ENCODE results near the gene MYMK.

The MYMK gene

DNA sequence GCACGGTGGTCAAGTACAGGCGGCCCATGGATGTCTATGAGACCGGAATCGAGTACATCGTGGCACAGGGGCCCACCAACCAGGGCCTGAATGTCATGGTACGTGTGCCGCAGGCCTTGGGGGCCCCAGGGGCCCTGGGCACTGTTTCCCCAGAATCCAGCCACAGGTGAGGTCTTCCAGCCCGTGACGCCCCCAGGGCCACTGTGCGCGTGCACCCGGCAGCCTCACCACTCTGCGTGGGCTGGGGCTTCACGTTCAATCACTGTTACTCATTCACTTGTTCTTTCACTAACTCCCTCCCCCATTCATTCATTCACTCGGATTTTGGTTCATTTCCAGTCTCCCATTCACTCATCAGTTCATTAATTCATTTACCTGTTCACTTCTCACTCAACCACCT, 22.4 kb upstream of the MYMK start:
- H3K4me2 ChIP-seq (ENCODE audit: low read length) = no peak overlapping the region
- H3K18ac ChIP-seq (ENCODE audit: low read length) = no peak overlapping the region
- WGBS (ENCODE audit: extremely low coverage, insufficient coverage, low lambda C conversion rate) = no CpG with 5 or more reads among the region's 15 CpGs
- H3K4ac ChIP-seq (ENCODE audit: low read depth, low read length) = no peak overlapping the region
- no peak overlapping the region for H3K56ac ChIP-seq (ENCODE audit: low read length)
- H2AK5ac ChIP-seq (ENCODE audit: low read length) = no peak overlapping the region
- no peak overlapping the region for H3K27ac ChIP-seq (ENCODE audit: low read depth, low read length)
- H3K79me1 ChIP-seq (ENCODE audit: low read length) = no peaks in the 10 kb centered on the region
- no peaks in the 10 kb centered on the region for H3K79me2 ChIP-seq (ENCODE audit: control insufficient read depth, insufficient read depth, low read length)
- DNase-seq = no peak
- H3K4me1 ChIP-seq (ENCODE audit: control insufficient read depth, low read depth, low read length) = no peaks in the 10 kb centered on the region
- no peak overlapping the region for H2BK5ac ChIP-seq (ENCODE audit: low read length)
- no peak overlapping the region for H3K9ac ChIP-seq (ENCODE audit: low read length)
- no peaks in the 10 kb centered on the region for H3K27me3 ChIP-seq (ENCODE audit: insufficient read depth, low read length, poor library complexity)
- H3K36me3 ChIP-seq (ENCODE audit: control insufficient read depth, insufficient read depth, low read length) = no peaks in the 10 kb centered on the region
- no peak overlapping the region for H2BK120ac ChIP-seq (ENCODE audit: low read depth, low read length)
- H4K5ac ChIP-seq (ENCODE audit: low read length) = no peak overlapping the region
- no peak overlapping the region for H2BK15ac ChIP-seq (replicated peaks; ENCODE audit: low read depth)
- H3K23ac ChIP-seq (ENCODE audit: low read length) = no peak overlapping the region
- no peak overlapping the region for H4K8ac ChIP-seq (ENCODE audit: low read depth, low read length)
- H3K4me3 ChIP-seq (ENCODE audit: low read length) = no peak overlapping the region

DNA sequence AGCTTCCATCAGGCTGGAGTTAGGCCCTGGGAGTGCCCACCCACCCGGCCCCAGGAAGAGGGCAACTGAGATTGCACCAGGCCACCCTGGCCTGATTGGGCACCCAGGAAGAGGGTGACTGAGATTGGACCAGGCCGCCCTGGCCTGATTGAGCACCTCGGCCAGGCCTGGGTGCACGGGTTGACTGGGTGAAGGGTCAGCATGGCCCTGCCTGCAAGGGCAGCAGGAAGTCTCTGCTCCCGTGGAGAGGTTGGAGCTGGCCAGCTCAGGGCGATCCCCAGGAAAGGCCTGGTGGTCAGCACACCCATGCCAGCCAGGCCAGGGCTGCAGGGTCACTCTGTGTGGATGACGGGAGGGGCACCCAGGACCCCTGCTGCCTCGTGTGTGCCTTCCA, 21.5 kb upstream of the MYMK start:
- H3K4ac ChIP-seq (ENCODE audit: low read depth, low read length) = no peak overlapping the region
- H2BK5ac ChIP-seq (ENCODE audit: low read length) = no peak overlapping the region
- H4K8ac ChIP-seq (ENCODE audit: low read depth, low read length) = no peak overlapping the region
- no peak overlapping the region for H2BK120ac ChIP-seq (ENCODE audit: low read depth, low read length)
- no peak overlapping the region for H3K18ac ChIP-seq (ENCODE audit: low read length)
- no peak overlapping the region for H3K23ac ChIP-seq (ENCODE audit: low read length)
- no peaks in the 10 kb centered on the region for H3K79me1 ChIP-seq (ENCODE audit: low read length)
- no peaks in the 10 kb centered on the region for H3K79me2 ChIP-seq (ENCODE audit: control insufficient read depth, insufficient read depth, low read length)
- no peak overlapping the region for H2BK15ac ChIP-seq (replicated peaks; ENCODE audit: low read depth)
- H3K4me1 ChIP-seq (ENCODE audit: control insufficient read depth, low read depth, low read length) = no peaks in the 10 kb centered on the region
- H3K9ac ChIP-seq (ENCODE audit: low read length) = no peak overlapping the region
- WGBS (ENCODE audit: extremely low coverage, insufficient coverage, low lambda C conversion rate) = no CpG with 5 or more reads among the region's 8 CpGs
- DNase-seq = no peak
- no peaks in the 10 kb centered on the region for H3K27me3 ChIP-seq (ENCODE audit: insufficient read depth, low read length, poor library complexity)
- H3K27ac ChIP-seq (ENCODE audit: low read depth, low read length) = no peak overlapping the region
- H2AK5ac ChIP-seq (ENCODE audit: low read length) = no peak overlapping the region
- H3K56ac ChIP-seq (ENCODE audit: low read length) = no peak overlapping the region
- H3K4me2 ChIP-seq (ENCODE audit: low read length) = no peak overlapping the region
- H3K36me3 ChIP-seq (ENCODE audit: control insufficient read depth, insufficient read depth, low read length) = no peaks in the 10 kb centered on the region
- no peak overlapping the region for H3K4me3 ChIP-seq (ENCODE audit: low read length)
- no peak overlapping the region for H4K5ac ChIP-seq (ENCODE audit: low read length)

GRCh38 chr9:133545494-133546286, 20.9 kb upstream of the MYMK start:
- H2BK15ac ChIP-seq (replicated peaks; ENCODE audit: low read depth) = no peak overlapping the region
- no CpG with 5 or more reads among the region's 25 CpGs for WGBS (ENCODE audit: extremely low coverage, insufficient coverage, low lambda C conversion rate)

DNA sequence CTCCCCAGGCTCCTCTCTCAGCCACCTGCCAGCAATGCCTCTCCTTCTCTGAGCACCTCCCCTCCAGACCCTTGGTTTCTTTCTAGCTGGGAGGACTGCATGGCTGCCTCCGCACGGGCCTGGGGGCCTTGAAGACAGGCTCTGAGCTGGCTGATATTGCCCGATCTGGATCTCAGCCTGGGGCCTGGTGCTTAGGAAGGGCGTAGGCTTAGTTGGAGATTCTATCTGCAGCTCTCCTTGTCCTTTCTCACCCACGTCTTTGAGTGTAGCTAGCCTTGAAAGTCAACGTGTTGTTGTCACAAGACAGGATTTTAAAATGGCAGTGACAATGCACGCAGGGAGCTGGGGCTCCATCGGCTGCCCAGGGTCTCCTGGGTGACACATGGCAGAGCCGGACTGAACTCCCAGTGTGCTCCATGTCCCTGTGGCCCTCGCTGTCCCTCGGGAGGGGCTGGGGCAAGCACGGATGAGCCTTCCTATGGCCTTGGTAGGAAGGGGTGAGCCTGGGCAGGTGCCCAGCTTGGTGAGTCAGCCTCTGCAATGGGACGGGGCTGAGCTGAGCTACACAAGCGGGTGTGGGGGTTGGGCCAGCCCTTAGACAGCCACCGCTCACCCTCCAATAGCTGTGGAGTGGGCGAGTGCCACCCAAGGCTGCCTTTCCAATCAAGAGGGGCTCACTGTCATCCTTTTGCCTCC, 19.2 kb upstream of the MYMK start:
- H3K9ac ChIP-seq (ENCODE audit: low read length) = no peak overlapping the region
- H3K79me2 ChIP-seq (ENCODE audit: control insufficient read depth, insufficient read depth, low read length) = no peaks in the 10 kb centered on the region
- no peak overlapping the region for H3K4me3 ChIP-seq (ENCODE audit: low read length)
- peaks cover 10% of the 10 kb centered on the region for H3K4me1 ChIP-seq (ENCODE audit: control insufficient read depth, low read depth, low read length)
- no peak overlapping the region for H3K4ac ChIP-seq (ENCODE audit: low read depth, low read length)
- no peak overlapping the region for H3K27ac ChIP-seq (ENCODE audit: low read depth, low read length)
- H4K8ac ChIP-seq (ENCODE audit: low read depth, low read length) = no peak overlapping the region
- H3K4me2 ChIP-seq (ENCODE audit: low read length) = no peak overlapping the region
- H3K23ac ChIP-seq (ENCODE audit: low read length) = no peak overlapping the region
- H3K18ac ChIP-seq (ENCODE audit: low read length) = no peak overlapping the region
- no peak overlapping the region for H4K5ac ChIP-seq (ENCODE audit: low read length)
- DNase-seq = no peak
- H2BK5ac ChIP-seq (ENCODE audit: low read length) = no peak overlapping the region
- H2AK5ac ChIP-seq (ENCODE audit: low read length) = no peak overlapping the region
- H2BK120ac ChIP-seq (ENCODE audit: low read depth, low read length) = no peak overlapping the region
- no peak overlapping the region for H2BK15ac ChIP-seq (replicated peaks; ENCODE audit: low read depth)
- no peaks in the 10 kb centered on the region for H3K27me3 ChIP-seq (ENCODE audit: insufficient read depth, low read length, poor library complexity)
- no peaks in the 10 kb centered on the region for H3K36me3 ChIP-seq (ENCODE audit: control insufficient read depth, insufficient read depth, low read length)
- no CpG with 5 or more reads among the region's 16 CpGs for WGBS (ENCODE audit: extremely low coverage, insufficient coverage, low lambda C conversion rate)
- no peak overlapping the region for H3K56ac ChIP-seq (ENCODE audit: low read length)
- H3K79me1 ChIP-seq (ENCODE audit: low read length) = no peaks in the 10 kb centered on the region

More at GRCh38 chr9:133545494-133546286, 20.9 kb upstream of the MYMK start:
- Histone ChIP-seq H3K56ac (ENCODE audit: low read length) (no peak overlapping the region), H3K79me1 (ENCODE audit: low read length) (no peaks in the 10 kb centered on the region), H4K8ac (ENCODE audit: low read depth, low read length) (no peak overlapping the region), H3K9ac (ENCODE audit: low read length) (no peak overlapping the region), H3K4me2 (ENCODE audit: low read length) (no peak overlapping the region), H2BK5ac (ENCODE audit: low read length) (no peak overlapping the region), H3K4me1 (ENCODE audit: control insufficient read depth, low read depth, low read length) (no peaks in the 10 kb centered on the region), H3K79me2 (ENCODE audit: control insufficient read depth, insufficient read depth, low read length) (no peaks in the 10 kb centered on the region), H3K27ac (ENCODE audit: low read depth, low read length) (no peak overlapping the region), H3K27me3 (ENCODE audit: insufficient read depth, low read length, poor library complexity) (no peaks in the 10 kb centered on the region), H3K36me3 (ENCODE audit: control insufficient read depth, insufficient read depth, low read length) (no peaks in the 10 kb centered on the region), H2BK120ac (ENCODE audit: low read depth, low read length) (no peak overlapping the region), H3K4ac (ENCODE audit: low read depth, low read length) (no peak overlapping the region), H3K4me3 (ENCODE audit: low read length) (no peak overlapping the region), H3K18ac (ENCODE audit: low read length) (no peak overlapping the region), H4K5ac (ENCODE audit: low read length) (no peak overlapping the region), H2AK5ac (ENCODE audit: low read length) (no peak overlapping the region), H3K23ac (ENCODE audit: low read length) (no peak overlapping the region)
- no peak for DNase-seq

GRCh38 chr9:133542002-133542401, 17.2 kb upstream of the MYMK start:
- H3K27me3 ChIP-seq (ENCODE audit: insufficient read depth, low read length, poor library complexity) = no peaks in the 10 kb centered on the region
- peaks cover 10% of the 10 kb centered on the region for H3K4me1 ChIP-seq (ENCODE audit: control insufficient read depth, low read depth, low read length)
- no peak overlapping the region for H3K4me2 ChIP-seq (ENCODE audit: low read length)
- DNase-seq = no peak
- no peak overlapping the region for H2AK5ac ChIP-seq (ENCODE audit: low read length)
- H2BK120ac ChIP-seq (ENCODE audit: low read depth, low read length) = no peak overlapping the region
- no peaks in the 10 kb centered on the region for H3K79me2 ChIP-seq (ENCODE audit: control insufficient read depth, insufficient read depth, low read length)
- H3K9ac ChIP-seq (ENCODE audit: low read length) = no peak overlapping the region
- no peak overlapping the region for H3K4ac ChIP-seq (ENCODE audit: low read depth, low read length)
- H3K79me1 ChIP-seq (ENCODE audit: low read length) = no peaks in the 10 kb centered on the region
- no peak overlapping the region for H3K23ac ChIP-seq (ENCODE audit: low read length)
- no peak overlapping the region for H3K27ac ChIP-seq (ENCODE audit: low read depth, low read length)
- H2BK15ac ChIP-seq (replicated peaks; ENCODE audit: low read depth) = no peak overlapping the region
- H3K56ac ChIP-seq (ENCODE audit: low read length) = no peak overlapping the region
- WGBS (ENCODE audit: extremely low coverage, insufficient coverage, low lambda C conversion rate) = no CpG with 5 or more reads among the region's 13 CpGs
- no peak overlapping the region for H3K18ac ChIP-seq (ENCODE audit: low read length)
- H2BK5ac ChIP-seq (ENCODE audit: low read length) = no peak overlapping the region
- no peak overlapping the region for H3K4me3 ChIP-seq (ENCODE audit: low read length)
- H4K5ac ChIP-seq (ENCODE audit: low read length) = no peak overlapping the region
- H3K36me3 ChIP-seq (ENCODE audit: control insufficient read depth, insufficient read depth, low read length) = no peaks in the 10 kb centered on the region
- no peak overlapping the region for H4K8ac ChIP-seq (ENCODE audit: low read depth, low read length)

All from mesendoderm (in vitro differentiated cells).